Heart left ventricle (tissue), 13 donors: Measurements from ENCODE around the gene COQ8A.

Source experiments
- POLR2A ChIP-seq, 2 donors: fragments of 450-650 bp; IDR thresholded peaks; one replicate each; pipeline ENCODE4 v1.6.1; 2017; ENCODE audit warnings: antibody characterized with exemption in 2 of 2, mild to moderate bottlenecking in 2 of 2, moderate library complexity in 2 of 2
- TF ChIP-seq, protein P1 (sequence below), 12 donors: fragments of 200-600 bp; sonication (generic) in 4 of 12; IDR thresholded peaks; one replicate each; pipeline versions ENCODE4 v1.5.0 to v1.8.0; 2018 to 2022; ENCODE audit warnings: antibody characterized with exemption in 12 of 12, mild to moderate bottlenecking in 5 of 12
- donor health status: ischemic (EF 13 %, LVEDD 7.1; RV severe dilation, severe dysfunction).
- donor health status: DM: no; HTN: yes; CAD: no.
- donor health status: DM: no; HTN: no; CAD: no.
- donor health status: ischemic (EF 25% LVEDD 6.9; RV normal size, moderate dysfunction).
- donor health status: ischemic (EF 25% LVEDD 5.7; RV mildly dilated, moderate dysfunction).
- donor health status: ischemic (EF 35%, LVEDD 5.7; RV mildly dilated, moderate dysfunction).
- donor health status: nonischemic (EF 11% LVEDD 7.7; RV severe dilation, severe dysfunction).
- donor health status: DM: yes; HTN: yes; CAD: no.
- donor health status: PGD.
- donor health status: ischemic (EF 29% LVEDD 5.4; RV normal size, mild dysfunction).
- donor health status: nonischemic (EF 23%, LVEDD 6.1; RV moderate dilation, normal function).

DNA sequence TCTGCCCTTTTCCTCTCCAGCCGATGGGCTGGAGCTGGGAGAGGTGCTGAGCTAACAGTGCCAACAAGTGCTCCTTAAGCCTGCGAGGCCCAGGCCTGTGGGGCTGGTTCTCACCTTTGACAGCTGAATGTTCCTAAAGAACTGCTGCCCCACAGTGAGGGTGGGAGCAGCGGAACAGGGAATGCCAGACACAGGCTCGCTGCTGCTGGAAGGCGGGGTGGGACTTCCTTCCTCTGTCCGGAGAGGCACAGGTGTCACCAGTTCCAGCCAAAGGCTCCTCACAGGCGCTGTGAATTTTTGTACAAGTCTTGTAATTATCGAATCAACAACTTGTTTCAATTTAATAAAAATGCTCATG is 47.1 kb downstream of the COQ8A start:
- TF ChIP-seq, protein P1, sequence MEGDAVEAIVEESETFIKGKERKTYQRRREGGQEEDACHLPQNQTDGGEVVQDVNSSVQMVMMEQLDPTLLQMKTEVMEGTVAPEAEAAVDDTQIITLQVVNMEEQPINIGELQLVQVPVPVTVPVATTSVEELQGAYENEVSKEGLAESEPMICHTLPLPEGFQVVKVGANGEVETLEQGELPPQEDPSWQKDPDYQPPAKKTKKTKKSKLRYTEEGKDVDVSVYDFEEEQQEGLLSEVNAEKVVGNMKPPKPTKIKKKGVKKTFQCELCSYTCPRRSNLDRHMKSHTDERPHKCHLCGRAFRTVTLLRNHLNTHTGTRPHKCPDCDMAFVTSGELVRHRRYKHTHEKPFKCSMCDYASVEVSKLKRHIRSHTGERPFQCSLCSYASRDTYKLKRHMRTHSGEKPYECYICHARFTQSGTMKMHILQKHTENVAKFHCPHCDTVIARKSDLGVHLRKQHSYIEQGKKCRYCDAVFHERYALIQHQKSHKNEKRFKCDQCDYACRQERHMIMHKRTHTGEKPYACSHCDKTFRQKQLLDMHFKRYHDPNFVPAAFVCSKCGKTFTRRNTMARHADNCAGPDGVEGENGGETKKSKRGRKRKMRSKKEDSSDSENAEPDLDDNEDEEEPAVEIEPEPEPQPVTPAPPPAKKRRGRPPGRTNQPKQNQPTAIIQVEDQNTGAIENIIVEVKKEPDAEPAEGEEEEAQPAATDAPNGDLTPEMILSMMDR (IDR thresholded peaks at IDR 0.05): no peak
- no peak for TF ChIP-seq POLR2A (IDR thresholded peaks at IDR 0.05)
